Stimulated activated CD8-positive, alpha-beta memory T cell treated with anti-CD3 and anti-CD28 coated beads, Interleukin-12 subunit alpha, Interleukin-12 subunit beta, amount 100 ng/mL, for 24 hours (primary cell): ENCODE measurements around the gene PLPP2.

Source experiments
- DNase-seq: peaks from one replicate; pipeline ENCODE4 v3.0.0-alpha.2; 2020; ENCODE audit errors: extremely low read depth

The PLPP2 gene

DNA sequence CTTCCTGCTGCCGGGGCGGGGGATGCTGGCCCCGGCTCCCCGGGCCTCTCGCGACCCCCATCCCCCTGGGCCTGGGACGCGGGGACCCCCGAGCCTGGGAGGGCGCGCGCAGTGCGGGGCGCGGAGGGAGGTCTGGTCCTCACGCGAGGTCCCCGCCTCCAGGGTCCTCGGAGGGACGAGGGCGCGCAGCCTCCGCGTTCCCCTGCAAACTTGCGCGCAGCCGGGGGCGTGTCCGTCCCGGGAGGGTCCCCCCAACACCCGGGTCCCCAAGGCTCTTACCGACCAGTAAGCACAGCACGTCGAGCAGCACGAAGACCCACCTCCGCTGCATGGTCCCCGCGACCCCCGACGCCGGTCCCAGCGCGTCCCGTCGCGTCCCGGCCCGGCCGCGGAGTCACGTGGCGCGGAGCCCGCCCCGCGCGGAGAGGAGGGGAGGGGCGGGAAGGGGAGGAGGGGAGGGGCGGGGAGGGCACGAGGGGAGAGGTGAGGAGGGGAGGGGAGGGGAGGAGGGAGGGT is at the start of gene PLPP2:
PLPP2 (minus strand) TSS at position 398 of the 516 bp plus-strand sequence; CDS start at position 331, 67 bp downstream.
- no peak for DNase-seq

DNA sequence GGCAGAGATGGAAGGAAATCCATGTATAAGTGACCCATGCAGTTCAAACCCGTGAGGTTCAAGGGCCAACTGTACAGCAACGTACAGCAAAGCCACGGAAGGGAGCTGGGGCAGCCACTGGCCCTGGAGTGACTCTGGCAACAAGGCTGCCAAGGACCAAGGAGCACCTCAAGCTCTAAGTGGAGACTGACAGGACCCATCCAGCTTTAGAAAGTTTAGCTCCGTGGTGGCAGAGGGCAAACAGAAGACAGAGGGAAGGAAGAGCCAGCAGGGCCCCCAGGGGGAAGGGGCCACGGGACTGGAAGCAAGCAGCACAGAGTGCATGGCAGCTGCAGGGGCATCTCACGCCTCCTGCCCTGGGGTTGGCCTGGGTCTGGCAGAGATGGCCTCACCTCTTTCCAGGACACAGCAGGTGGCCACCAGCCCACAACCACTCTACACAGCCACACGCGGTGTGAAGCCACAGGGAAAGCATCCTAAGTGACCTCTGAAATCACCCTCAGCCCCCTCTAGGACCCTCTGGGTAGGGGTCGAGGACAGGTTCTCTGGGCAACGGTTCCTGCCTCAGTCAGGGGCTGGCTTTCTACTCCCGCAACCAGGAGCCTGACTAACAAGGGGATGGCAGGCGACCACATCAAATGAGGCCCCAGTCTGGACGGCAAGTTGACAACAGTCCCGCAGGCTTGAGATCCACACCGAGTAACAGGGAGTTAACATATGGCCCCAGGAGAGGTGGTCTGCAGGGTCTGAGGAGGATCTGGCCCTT is 49.6 kb upstream of the PLPP2 start:
- no peak for DNase-seq

DNA sequence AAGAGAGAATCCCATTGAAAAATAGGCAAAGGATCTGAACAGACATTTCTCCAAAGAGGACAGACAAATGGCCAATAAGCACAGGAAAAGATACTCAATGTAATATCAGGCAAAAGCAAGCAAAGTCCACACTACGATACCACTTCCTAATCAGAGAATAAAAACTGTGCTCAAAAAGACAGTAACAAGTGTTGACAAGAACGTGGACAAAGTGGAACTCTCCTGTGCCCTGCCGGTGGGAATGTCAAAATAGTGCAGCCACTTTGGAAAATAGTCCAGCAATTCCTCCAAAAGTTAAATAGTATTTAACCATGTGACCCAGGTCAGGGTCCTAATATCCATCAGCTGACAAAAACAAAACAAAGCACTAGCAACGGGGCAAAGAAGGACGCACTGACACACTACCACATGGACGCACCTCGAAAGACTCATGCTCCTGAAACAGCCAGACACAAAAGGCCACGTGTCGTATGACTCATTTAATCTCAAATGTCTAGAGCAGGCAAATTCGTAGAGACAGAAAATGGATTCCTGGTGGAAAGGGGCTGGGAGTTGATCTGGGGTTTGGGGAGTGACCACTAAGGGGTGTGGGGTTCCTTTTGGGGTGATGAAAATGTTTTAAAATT is 48.2 kb upstream of the PLPP2 start:
- no peak for DNase-seq

DNA sequence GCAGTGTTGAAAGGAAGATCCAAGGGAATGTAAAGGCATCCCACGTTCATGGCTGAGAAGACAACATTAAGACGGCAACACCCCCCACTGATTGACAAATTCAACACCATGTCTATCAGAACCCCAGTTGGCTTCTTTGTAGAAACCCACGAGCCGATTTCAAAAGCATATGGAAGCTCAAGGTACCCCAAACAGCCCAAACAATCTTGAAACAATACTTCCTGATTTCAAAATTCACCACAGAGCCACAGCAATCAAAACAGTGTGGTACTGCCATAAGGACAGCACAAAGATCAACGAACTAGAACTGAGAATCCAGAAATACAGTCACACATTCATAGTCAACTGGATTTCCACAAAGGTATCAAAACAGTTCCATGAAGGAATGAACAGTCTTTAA is 47.2 kb upstream of the PLPP2 start:
- no peak for DNase-seq

DNA sequence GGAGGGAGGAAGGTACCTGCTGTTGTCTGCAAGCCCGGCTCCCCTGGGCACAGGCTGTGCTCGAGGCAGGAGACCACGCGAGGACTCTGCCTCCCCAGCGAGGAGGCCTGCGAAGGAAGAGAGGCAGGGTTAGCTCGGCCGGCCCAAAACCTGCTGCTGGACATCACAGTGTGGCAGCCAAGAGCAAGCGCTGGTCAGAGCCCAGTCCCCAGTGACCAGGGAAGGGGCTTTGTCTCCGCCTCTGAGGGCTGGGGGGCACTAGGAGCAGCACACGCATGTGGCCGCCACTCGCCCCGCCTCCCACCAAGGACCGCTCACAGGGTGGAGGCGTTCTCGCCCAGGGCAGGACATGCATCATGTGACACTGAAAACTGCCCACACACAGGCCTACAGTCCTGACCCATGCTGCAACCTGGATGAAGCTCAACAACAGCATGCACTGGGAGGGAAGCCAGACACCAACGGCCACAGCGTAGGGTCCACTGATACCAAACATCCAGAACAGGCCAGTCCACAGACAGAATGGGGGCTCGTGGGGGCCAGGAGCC is 44.9 kb upstream of the PLPP2 start:
- no peak for DNase-seq

DNA sequence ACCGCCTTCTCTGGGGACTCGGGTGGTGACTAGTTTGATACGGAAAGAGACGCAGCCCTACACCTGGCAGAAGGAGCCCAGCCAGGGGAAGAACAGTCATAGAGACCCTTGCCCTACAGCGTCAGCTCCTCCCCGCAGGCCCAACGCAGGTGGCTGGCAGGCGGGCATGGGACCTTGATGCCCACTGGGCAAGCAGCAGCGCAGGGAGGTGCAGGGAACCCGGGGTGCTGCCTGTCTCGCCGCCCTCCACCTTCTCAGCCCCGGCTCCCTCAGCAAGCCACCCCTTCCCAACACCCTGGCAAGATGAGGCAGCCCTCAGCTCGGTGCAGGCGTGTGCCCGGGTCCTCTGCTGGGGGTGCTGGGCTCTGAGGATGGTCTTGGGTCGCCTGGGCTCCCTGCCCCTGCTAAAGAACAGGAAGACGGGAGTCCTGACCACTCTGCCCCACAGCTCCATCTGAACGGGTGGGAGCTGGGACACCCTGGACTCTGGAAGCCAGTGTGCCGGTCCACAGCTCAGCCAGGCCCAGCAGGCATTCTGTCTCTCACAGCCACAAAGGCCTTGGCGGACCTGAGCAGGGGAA is 44.4 kb upstream of the PLPP2 start:
- DNase-seq, result no peak

DNA sequence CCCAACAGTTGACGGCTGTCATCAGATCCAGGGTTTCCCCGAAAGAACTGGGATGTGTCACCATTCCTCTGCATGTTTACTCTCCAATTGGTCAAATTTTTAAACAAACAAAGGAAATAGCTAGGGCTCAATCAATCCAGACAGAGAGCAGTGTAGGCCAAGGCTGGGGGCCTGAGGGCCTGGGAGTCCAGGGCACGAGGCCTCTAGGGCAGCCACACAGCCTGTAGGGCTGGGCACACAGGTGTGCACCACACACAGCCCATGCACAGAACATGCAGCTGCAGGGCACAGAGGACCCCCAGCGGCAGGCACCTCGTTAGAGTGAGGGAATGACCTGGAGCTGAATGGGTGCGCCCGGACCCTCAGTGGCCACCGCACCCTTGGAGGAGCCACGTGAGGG is 43.9 kb upstream of the PLPP2 start:
- DNase-seq, result no peak

DNA sequence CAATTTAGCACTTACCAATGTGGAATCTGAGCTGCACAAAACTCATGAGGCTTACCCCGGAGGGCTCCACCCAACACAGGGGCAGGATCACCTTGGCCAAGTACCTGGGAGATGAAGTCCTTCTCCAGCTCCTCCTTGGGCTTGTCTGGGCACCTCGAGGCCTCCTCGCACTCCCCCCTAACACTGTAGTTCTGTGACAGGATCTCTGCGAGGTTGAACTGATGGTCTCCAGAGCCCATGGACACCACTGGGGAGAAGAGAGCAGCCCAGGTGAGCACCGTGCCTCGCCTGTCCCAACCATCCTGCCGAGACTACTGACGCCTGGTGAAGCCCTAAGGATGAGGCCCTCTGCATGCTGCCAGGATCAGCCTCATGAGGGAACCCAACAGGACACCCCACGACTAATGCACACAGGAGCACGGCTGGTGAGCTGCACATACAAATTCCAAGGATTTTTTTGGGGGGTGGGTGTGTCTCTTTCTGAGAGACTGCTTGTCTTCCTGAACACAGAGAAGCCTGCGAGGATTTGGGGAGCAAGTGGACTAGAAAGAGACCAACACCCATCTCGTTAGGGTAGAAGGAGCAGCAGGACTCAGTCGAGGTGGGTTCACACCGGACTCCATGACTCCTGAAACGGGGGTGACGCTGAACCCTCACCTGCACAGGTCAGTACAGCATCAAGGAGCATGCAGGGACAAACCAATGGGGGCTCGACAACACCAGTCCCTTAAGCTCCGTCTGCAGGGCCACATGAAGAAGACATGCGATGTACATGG is 43.3 kb upstream of the PLPP2 start:
- no peak for DNase-seq

DNA sequence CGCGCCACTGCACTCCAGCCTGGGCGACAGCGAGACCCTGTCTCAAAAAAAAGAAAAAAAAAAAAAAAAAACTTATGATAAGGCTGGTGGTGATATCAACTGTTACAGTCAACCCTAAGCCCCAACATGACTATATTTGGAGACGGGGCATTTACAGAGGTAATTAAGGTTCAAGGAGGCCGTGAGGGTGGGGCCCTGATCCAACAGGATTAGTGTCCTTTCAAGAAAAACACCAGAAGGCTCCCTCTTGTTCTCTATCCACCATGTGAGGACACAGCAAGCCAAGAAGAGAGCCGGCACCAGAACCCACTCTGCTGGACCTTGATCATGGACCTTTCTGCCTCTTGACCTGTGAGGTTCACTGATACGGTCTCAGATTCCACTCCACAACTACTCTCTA is 39.3 kb upstream of the PLPP2 start:
- no peak for DNase-seq

DNA sequence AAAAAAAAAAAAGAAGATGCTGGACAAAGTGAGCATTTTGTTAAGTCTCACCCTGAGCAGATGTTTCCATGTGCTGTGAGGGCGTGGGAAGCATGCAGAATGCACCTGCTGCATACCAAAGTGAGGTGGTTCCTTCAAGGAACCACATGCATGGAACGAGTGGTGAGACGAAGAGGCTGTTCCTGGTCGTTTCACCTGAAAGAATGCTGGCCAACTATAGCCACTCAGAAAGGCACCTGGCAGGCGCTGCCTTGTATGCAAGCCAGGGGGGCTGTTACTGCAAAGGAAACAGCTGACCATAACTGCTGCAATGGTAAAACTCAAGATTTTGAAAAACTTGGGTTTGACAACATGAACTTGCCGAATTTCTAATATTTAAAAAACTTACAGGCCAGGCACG is 38.7 kb upstream of the PLPP2 start:
- DNase-seq, result no peak

DNA sequence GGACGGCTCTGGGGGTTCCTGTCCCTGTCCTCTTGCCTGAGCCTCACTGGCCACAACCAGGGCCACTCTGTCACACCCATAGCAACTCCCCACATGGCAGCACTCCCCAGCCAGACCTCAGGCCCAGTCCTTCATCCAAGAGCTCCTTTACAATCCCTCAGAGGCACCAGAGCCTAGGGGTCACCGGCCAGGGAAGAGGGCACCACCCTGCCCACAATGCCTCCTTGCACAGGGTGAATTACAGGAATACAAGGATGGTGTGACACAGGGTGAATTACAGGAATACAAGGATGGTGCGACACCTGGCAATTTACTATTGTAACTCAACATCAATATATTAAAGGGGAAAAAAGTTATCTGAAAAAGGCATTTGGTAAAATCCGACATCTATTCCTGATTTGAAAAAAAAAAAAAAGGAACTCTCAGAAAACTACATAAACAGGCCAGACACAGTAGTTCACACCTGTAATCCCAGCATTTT is 36.9 kb upstream of the PLPP2 start:
- DNase-seq, result no peak

DNA sequence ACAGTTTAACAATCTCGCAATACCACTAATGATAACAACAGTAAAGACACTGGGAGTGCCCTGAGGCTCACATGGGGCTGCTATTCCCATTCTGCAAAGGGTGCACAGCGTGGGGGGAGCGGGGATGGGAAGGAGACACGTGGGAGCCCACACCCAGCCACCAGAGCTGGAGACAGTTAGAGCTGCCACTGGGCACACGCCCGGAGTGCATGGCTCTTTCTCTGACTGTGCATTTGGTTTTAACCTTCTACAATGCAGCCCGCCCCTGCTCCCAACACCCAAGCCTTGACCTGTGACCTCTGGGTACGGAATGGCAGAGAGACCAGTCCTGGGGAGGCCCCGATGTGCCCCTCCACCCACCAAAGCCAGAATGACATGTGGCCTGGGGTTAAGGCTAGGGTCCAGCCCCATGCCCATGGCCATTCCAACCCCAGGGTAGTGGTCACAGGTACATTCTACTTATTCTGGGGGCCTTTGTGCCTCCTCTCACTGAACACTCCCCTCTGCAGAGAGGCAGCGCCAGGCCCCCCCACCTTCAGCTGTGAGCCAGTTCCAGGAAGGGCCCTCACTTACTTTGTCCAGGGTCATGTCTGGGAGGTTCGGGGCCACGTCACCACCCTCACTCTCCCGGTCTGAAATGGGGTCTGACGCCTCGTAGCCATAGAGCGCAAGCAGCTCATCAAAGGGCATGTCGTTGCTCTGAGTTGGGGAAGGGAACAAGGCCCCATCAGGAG is 36.3 kb upstream of the PLPP2 start:
- no peak for DNase-seq

DNA sequence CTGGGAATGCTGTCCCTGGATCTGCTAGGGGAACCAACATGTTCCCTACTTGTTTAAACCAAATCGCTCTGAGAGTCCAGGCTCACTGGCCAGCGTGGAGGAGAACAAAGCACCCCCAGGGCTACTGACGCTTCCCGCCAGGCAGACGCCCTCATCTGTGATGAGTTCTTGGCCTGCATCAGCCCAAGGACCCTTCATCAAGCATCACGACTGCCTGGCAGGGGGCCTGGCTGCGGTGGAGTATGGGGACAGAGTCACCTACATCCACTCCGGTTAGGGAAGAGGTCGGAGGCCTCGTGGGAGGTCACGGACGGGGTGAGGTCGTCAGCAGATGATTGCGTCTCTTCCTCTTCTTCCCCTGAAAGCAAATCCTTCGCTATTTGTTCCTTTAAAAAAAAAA is 35.7 kb upstream of the PLPP2 start:
- DNase-seq, result no peak

DNA sequence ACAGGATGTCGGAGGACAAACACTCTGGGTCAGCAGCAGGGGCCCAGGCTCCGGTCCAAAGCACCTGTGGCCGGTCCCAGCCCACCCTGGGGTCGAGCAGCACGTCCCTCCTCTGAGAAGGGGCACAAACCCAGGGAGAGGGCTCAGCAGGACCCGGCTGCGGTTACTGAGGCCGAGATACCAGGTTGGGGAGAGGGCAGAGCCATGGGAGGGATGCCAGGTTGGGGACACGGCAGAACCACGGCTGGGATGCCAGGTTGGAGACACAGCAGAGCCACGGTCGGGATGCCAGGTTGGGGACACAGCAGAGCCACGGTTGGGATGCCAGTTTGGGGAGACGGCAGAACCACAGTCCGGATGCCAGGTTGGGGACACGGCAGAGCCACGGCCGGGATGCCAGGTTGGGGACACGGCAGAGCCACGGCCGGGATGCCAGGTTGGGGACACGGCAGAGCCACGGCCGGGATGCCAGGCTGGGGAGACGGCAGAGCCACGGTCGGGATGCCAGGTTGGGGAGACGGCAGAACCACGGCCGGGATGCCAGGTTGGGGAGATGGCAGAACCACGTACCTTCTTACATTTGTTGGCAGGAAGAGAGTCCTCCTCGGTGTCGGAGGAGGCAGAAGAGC is 34.8 kb upstream of the PLPP2 start:
- no peak for DNase-seq

DNA sequence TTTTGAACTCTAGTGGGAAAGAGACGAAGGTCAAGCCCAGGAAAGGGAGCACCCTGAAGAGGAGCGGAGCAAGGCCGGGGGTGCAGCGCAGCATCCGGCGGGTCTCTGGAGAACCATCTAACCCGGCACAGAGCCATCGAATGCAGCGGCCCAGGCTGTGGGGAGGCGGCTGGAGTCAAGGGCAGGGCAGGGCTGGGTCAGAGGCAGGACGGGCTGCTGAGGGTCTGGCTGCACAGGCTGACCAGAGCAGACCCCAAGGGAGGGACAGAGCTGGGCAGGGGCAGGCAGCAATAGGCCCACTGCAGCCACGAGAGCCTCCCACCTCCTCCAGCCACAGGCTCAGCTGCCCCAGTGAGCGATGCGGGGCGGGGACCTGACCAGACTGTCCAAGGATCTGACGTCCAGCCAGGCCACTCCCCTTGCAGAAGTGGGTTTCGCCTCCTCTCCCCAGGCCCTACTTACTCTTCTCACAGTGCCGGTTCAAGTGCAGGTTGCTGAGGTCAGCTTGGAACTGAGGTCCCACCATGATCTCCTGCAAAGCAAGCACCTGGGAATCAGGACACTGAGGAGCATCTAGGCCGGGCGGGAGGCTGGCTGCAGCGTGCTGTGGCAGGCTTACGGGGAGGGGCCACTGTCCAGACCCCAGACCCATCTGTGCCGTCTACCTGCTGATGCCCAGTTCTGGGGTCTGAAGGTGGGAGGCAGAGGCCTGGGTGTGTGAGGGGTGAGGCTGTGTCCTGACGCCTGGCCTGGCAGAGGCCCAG is 34.2 kb upstream of the PLPP2 start:
- DNase-seq, result no peak

DNA sequence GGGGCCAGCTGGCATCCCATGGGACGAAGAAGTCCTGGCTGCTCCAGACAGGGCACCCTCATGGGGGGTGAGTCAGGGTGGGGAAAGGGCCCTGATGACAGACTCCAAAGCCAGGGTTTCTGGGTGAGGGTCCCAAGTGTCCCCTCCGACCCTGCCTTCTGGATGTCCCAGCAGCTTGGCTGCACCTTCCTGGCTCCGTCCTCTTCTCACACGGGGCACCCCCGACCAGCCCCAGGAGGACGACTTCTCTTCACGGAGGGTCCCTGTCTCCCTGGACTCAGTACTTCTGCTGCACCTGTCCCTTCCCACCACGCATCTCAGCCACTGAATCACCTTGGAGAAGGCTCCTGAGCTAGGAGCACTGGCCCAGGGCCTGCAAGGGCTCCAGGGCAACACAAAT is 33.5 kb upstream of the PLPP2 start:
- no peak for DNase-seq

DNA sequence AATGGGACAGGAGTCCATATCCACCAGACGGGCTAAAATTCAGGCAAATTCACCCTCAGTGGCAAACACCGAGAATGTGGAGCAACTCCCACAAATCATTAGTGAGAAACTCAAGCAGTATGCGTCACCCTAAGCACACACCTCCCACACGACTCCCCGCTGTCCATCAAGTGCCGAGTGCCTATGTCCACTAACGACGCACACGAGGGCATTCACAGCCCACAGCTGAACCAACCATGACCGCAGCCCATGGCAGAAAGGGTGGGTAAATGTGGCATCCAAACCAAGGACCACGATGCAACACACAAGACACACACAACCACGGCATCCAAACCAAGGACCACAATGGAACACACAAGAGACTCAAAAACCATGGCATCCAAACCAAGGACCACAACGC is 31.4 kb upstream of the PLPP2 start:
- no peak for DNase-seq

DNA sequence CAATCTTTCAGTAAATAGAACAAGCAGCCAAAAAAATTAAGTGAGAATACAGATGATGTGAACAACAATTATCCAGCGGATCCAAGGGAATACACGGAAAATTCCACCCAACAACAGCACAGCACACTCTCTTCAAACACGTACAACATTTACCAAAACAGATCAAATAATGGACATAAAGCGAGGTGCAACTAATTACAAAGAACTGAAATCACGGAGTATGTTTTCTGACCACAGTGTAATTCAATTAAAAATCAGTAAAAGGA is 27.2 kb upstream of the PLPP2 start:
- DNase-seq, result no peak

DNA sequence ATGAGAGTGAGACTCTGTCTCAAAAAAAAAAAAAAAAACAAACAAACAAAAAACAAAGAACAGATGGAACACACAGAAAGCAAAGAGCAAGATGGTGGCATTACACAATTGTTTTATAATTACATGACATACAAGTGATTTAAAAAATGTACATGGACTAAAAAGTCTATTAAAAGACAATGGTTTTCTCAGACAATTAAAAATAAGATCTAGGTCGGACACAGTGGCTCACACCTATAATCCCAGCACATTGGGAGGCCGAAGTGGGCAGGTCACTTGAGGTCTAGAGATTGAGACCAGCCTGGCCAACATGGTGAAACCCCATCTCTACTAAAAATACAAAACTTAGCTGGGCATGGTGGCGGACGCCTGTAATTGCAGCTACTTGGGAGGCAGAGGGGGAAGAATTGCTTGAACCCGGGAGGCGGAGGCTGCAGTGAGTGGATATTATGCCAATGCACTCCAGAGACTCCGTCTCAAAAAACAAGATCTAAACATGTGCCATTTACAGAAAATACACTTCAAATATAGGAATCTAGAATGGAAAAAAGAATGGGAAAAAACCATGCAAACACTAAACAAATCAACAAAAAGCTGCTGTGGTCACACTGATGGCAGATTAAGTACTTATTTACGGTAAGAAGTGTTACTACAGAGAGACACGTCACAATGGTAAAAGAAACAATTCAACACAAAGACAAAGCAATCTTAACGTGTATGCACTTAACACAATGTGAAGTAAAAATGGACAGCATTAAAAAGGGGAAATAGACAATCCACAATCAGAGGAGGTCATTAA is 26.7 kb upstream of the PLPP2 start:
- no peak for DNase-seq
